SHP77 treated with DMSO at 0.1 percent for 48 hours (cell line): ENCODE results near the gene EPS8.

Experiments
- DNase-seq: peaks from one replicate; lab custom pipeline; 2025; lab: John Stamatoyannopoulos, UW

Gene EPS8

GRCh38 chr12:15717940-15718567, 71.1 kb downstream of the EPS8 start:
- no peak for DNase-seq

GRCh38 chr12:15716581-15716980, 72.6 kb downstream of the EPS8 start:
- no peak for DNase-seq

GRCh38 chr12:15714256-15714655, 74.9 kb downstream of the EPS8 start:
- no peak for DNase-seq

GRCh38 chr12:15712823-15713660, 76.1 kb downstream of the EPS8 start:
- DNase-seq = no peak

GRCh38 chr12:15712160-15712559, 77.0 kb downstream of the EPS8 start:
- no peak for DNase-seq

GRCh38 chr12:15710860-15711510, 78.2 kb downstream of the EPS8 start:
- DNase-seq = no peak

GRCh38 chr12:15709551-15709950, 79.6 kb downstream of the EPS8 start:
- no peak for DNase-seq

GRCh38 chr12:15708396-15709076, 80.7 kb downstream of the EPS8 start:
- DNase-seq = no peak

GRCh38 chr12:15707516-15708199, 81.5 kb downstream of the EPS8 start:
- DNase-seq = no peak

- DNase-seq = no peak
These were observed 83.0 kb downstream of the EPS8 start for GRCh38 chr12:15706010-15706676.

- DNase-seq = no peak
These were observed 83.6 kb downstream of the EPS8 start for GRCh38 chr12:15705606-15706005.

GRCh38 chr12:15702276-15702675, 86.9 kb downstream of the EPS8 start:
- no peak for DNase-seq

- DNase-seq = no peak
These were observed 87.5 kb downstream of the EPS8 start for GRCh38 chr12:15701631-15702156.

GRCh38 chr12:15701206-15701605, 88.0 kb downstream of the EPS8 start:
- DNase-seq = no peak

- DNase-seq = no peak
These were observed 88.6 kb downstream of the EPS8 start for GRCh38 chr12:15700595-15700994.

GRCh38 chr12:15699886-15700285, 89.3 kb downstream of the EPS8 start:
- DNase-seq = no peak

- DNase-seq = no peak
These were observed 90.8 kb downstream of the EPS8 start for GRCh38 chr12:15698377-15698871.

- no peak for DNase-seq
These were observed 92.0 kb downstream of the EPS8 start for GRCh38 chr12:15697201-15697600.

GRCh38 chr12:15693228-15693911, 95.8 kb downstream of the EPS8 start:
- no peak for DNase-seq

GRCh38 chr12:15691388-15691787, 97.8 kb downstream of the EPS8 start:
- no peak for DNase-seq
